Measurements from ENCODE around the gene HOXA11. TPM values are rescaled to one million over a fixed set of nuclear protein-coding genes. Genes with fewer than 3 reads are reported as not detected.

HOXA11 gene
- total RNA-seq, 1 donor from 2014 or later = 9.8 TPM

- no peaks in the 10 kb centered on the region for H3K9me3 ChIP-seq
- TF ChIP-seq POLR2AphosphoS5 (IDR thresholded peaks at IDR 0.05; ENCODE audit: insufficient read depth in 1 of 2, low read depth in 1 of 2) (no peak), CTCF (IDR thresholded peaks at IDR 0.05) (peak in 1 of 3 experiments; percentile 0), POLR2A (IDR thresholded peaks at IDR 0.05) (no peak)
- intact Hi-C loops (cut with DNase I) = loop anchor here (10.0 kb wide), 1 partner anchor 1306 kb away; no protein-coding TSS in a partner anchor
- peak overlapping the region; percentile 55 to 64 for H3K4me3 ChIP-seq
- DNase-seq (ENCODE audit: extremely low spot score in 2 of 2) = no peak
- no peaks in the 10 kb centered on the region for H3K36me3 ChIP-seq
- peak overlapping the region; percentile 75 for H3K27ac ChIP-seq
- no peaks in the 10 kb centered on the region for H3K27me3 ChIP-seq
- H3K4me1 ChIP-seq = peaks cover 38% of the 10 kb centered on the region
Observed at GRCh38 chr7:27161214-27161720, 23.8 kb downstream of the HOXA11 start.

- Histone ChIP-seq H3K4me3 (peak overlapping the region; percentile 55 to 64), H3K4me1 (peaks cover 42% of the 10 kb centered on the region), H3K36me3 (no peaks in the 10 kb centered on the region), H3K27ac (peak overlapping the region; percentile 75), H3K27me3 (no peaks in the 10 kb centered on the region), H3K9me3 (no peaks in the 10 kb centered on the region)
- no peak for DNase-seq (ENCODE audit: extremely low spot score in 2 of 2)
- TF ChIP-seq POLR2A (IDR thresholded peaks at IDR 0.05) = no peak
- peak; percentile 98 to 100 (median 99) for TF ChIP-seq CTCF (IDR thresholded peaks at IDR 0.05)
- TF ChIP-seq POLR2AphosphoS5 (IDR thresholded peaks at IDR 0.05; ENCODE audit: insufficient read depth in 1 of 2, low read depth in 1 of 2) = peak; percentile 9 to 29
- intact Hi-C loops (cut with DNase I) = loop anchor here (10.0 kb wide), 1 partner anchor 1306 kb away; no protein-coding TSS in a partner anchor
Observed at GRCh38 chr7:27160546-27161213, 24.4 kb downstream of the HOXA11 start.

- Histone ChIP-seq H3K9me3 (no peaks in the 10 kb centered on the region), H3K36me3 (no peaks in the 10 kb centered on the region), H3K27ac (peak overlapping the region; percentile 75), H3K4me3 (peak overlapping the region; percentile 55 to 64), H3K27me3 (no peaks in the 10 kb centered on the region), H3K4me1 (peaks cover 44% of the 10 kb centered on the region)
- intact Hi-C loops (cut with DNase I) = loop anchor here (10.0 kb wide), 1 partner anchor 1305 kb away; no protein-coding TSS in a partner anchor
- no peak for DNase-seq (ENCODE audit: extremely low spot score in 2 of 2)
- no peak for TF ChIP-seq CTCF (IDR thresholded peaks at IDR 0.05)
Observed at GRCh38 chr7:27160145-27160545, 24.9 kb downstream of the HOXA11 start.

GRCh38 chr7:27159266-27160144 is 25.5 kb downstream of the HOXA11 start:
- Histone ChIP-seq H3K9me3 (no peaks in the 10 kb centered on the region), H3K4me1 (peaks cover 45% of the 10 kb centered on the region), H3K36me3 (no peaks in the 10 kb centered on the region), H3K27ac (peak overlapping the region; percentile 75), H3K27me3 (no peaks in the 10 kb centered on the region), H3K4me3 (peak overlapping the region; percentile 55 to 64)
- TF ChIP-seq CTCF (IDR thresholded peaks at IDR 0.05) = no peak
- TF ChIP-seq POLR2A (IDR thresholded peaks at IDR 0.05) = no peak
- TF ChIP-seq POLR2AphosphoS5 (IDR thresholded peaks at IDR 0.05; ENCODE audit: insufficient read depth in 1 of 2, low read depth in 1 of 2) = no peak
- intact Hi-C loops (cut with DNase I) = loop anchor here (10.0 kb wide), 2 partner anchors 955 to 1305 kb away; partner anchors contain the start of genes CBX3 and HNRNPA2B1
- DNase-seq (ENCODE audit: extremely low spot score in 2 of 2) = no peak

Measured in vagina (tissue), 2 donors.